HG03558 (cell line): ENCODE results near the gene EPHB2.

Source experiments
- ATAC-seq: cut with Tn5 transposase; IDR thresholded peaks from one replicate; pipeline ENCODE4 v1.9.1; 2021; ENCODE audit warnings: moderate number of reproducible peaks; ENCODE audit not compliant: unreplicated experiment; ENCODE audit errors: extremely low read depth

EPHB2 gene

GRCh38 chr1:22717037-22717760 is 6.6 kb downstream of the EPHB2 start:
- no peak for ATAC-seq

GRCh38 chr1:22721122-22721873 is 10.7 kb downstream of the EPHB2 start:
- no peak for ATAC-seq

GRCh38 chr1:22722901-22723550 is 12.4 kb downstream of the EPHB2 start:
- no peak for ATAC-seq

- ATAC-seq, result no peak
Measured at GRCh38 chr1:22727873-22728272, 17.2 kb downstream of the EPHB2 start.

GRCh38 chr1:22728751-22729399 is 18.2 kb downstream of the EPHB2 start:
- no peak for ATAC-seq

GRCh38 chr1:22729400-22729773 is 18.7 kb downstream of the EPHB2 start:
- no peak for ATAC-seq

GRCh38 chr1:22729912-22730311 is 19.3 kb downstream of the EPHB2 start:
- ATAC-seq, result no peak

GRCh38 chr1:22731924-22732720 is 21.5 kb downstream of the EPHB2 start:
- no peak for ATAC-seq

GRCh38 chr1:22733643-22734042 is 23.0 kb downstream of the EPHB2 start:
- ATAC-seq, result no peak

GRCh38 chr1:22736501-22737080 is 26.0 kb downstream of the EPHB2 start:
- no peak for ATAC-seq

- no peak for ATAC-seq
Measured at GRCh38 chr1:22737374-22738068, 26.9 kb downstream of the EPHB2 start.

GRCh38 chr1:22738069-22738435 is 27.4 kb downstream of the EPHB2 start:
- ATAC-seq, result no peak

- no peak for ATAC-seq
Measured at GRCh38 chr1:22738522-22738921, 27.9 kb downstream of the EPHB2 start.

- ATAC-seq, result no peak
Measured at GRCh38 chr1:22739648-22740385, 29.2 kb downstream of the EPHB2 start.

- ATAC-seq, result no peak
Measured at GRCh38 chr1:22741118-22741517, 30.5 kb downstream of the EPHB2 start.

- no peak for ATAC-seq
Measured at GRCh38 chr1:22745669-22746585, 35.3 kb downstream of the EPHB2 start.

- ATAC-seq, result no peak
Measured at GRCh38 chr1:22747021-22747734, 36.5 kb downstream of the EPHB2 start.
